HepG2 (cell line): ENCODE data around the gene WNK1. TPM values are rescaled to one million over a fixed set of nuclear protein-coding genes. Genes with fewer than 3 reads are reported as not detected.

Experiments used
- ATF7-NPFF ChIP-seq: sonication (generic); formaldehyde crosslinking; IDR thresholded peaks from 2 replicates; pipeline ENCODE4 v1.8.1; 2023; ENCODE audit warnings: mild to moderate bottlenecking, low read depth, missing genetic modification reagents, moderate library complexity
- BRCA1 ChIP-seq: sonication (generic); formaldehyde crosslinking; IDR thresholded peaks from 2 replicates; pipeline ENCODE4 v1.4.0; 2020; ENCODE audit warnings: missing genetic modification reagents
- GFI1 ChIP-seq: sonication (generic); formaldehyde crosslinking; IDR thresholded peaks from 2 replicates; pipeline ENCODE4 v1.5.0; 2020; ENCODE audit warnings: missing genetic modification reagents, mild to moderate bottlenecking, borderline replicate concordance
- HOXA5 ChIP-seq: sonication (generic); formaldehyde crosslinking; IDR thresholded peaks from 2 replicates; pipeline ENCODE4 v1.4.0; 2020; ENCODE audit warnings: missing genetic modification reagents
- IKZF4 ChIP-seq: sonication (generic); formaldehyde crosslinking; IDR thresholded peaks from 2 replicates; pipeline ENCODE4 v1.5.1; 2020; ENCODE audit warnings: borderline replicate concordance, mild to moderate bottlenecking, low read depth, missing genetic modification reagents; ENCODE audit errors: not compliant biosample characterization
- KDM4B ChIP-seq: sonication (generic); formaldehyde crosslinking; IDR thresholded peaks from 2 replicates; pipeline ENCODE4 v1.4.0; 2020; ENCODE audit warnings: missing genetic modification reagents
- SP1 ChIP-seq, 2 experiments: fragments of 450-650 bp in 1 of 2; sonication (generic) in 1 of 2; formaldehyde crosslinking in 1 of 2; IDR thresholded peaks; 2 replicates each; pipeline versions ENCODE4 v1.4.0 to v1.6.1; 2016 to 2020; ENCODE audit warnings: missing genetic modification reagents in 1 of 2
- SP5 ChIP-seq: IDR thresholded peaks from 2 replicates; pipeline ENCODE4 v1.6.1; 2016; ENCODE audit warnings: low read depth, borderline replicate concordance
- TBL1XR1 ChIP-seq: fragments of 150-350 bp; IDR thresholded peaks from 2 replicates; pipeline ENCODE4 v1.6.1; 2014; ENCODE audit warnings: borderline replicate concordance, low read length; ENCODE audit not compliant: partially characterized antibody
- YEATS4 ChIP-seq: sonication (generic); formaldehyde crosslinking; IDR thresholded peaks from 2 replicates; pipeline ENCODE4 v1.4.0; 2020; ENCODE audit warnings: missing genetic modification reagents, borderline replicate concordance
- ZNF224 ChIP-seq: sonication (generic); formaldehyde crosslinking; IDR thresholded peaks from 2 replicates; pipeline ENCODE4 v1.5.0; 2020; ENCODE audit warnings: mild to moderate bottlenecking, missing genetic modification reagents
- ZNF260 ChIP-seq: sonication (generic); formaldehyde crosslinking; IDR thresholded peaks from 2 replicates; pipeline ENCODE4 v1.4.0; 2020; ENCODE audit warnings: missing genetic modification reagents, low read depth, mild to moderate bottlenecking, borderline replicate concordance
- ZNF441 ChIP-seq: sonication (generic); formaldehyde crosslinking; IDR thresholded peaks from 2 replicates; pipeline ENCODE4 v1.7.0; 2021; ENCODE audit warnings: missing genetic modification reagents, borderline replicate concordance
- polyA plus RNA-seq, 8 experiments: library from polyadenylated mRNA; depleted of rRNA in 3 of 8; stranded (reverse) in 7 of 8; unstranded in 1 of 8; fragments of >200 nt; fragmentation: Illumina TruSeq in 4 of 8; extraction: Trizol in 4 of 8; gene quantifications; 2 replicates each; pipeline versions ENCODE4 v1.2.1 to v1.2.3, GENCODE V29; 2011 to 2016; ENCODE audit warnings: low read depth in 4 of 8, missing spikeins in 1 of 8, mixed read lengths in 1 of 8; ENCODE audit not compliant: insufficient read depth in 1 of 8
- total RNA-seq, 5 experiments: library from RNA; depleted of rRNA; stranded (reverse); fragments of >200 nt; fragmentation: Illumina TruSeq; extraction: Trizol; gene quantifications; 2 replicates each; pipeline ENCODE4 v1.2.3, GENCODE V29; 2016; ENCODE audit warnings: low read depth in 1 of 5
- TF ChIP-seq, protein P1 (sequence below): IDR thresholded peaks from 2 replicates; pipeline ENCODE4 v1.6.1; 2016; ENCODE audit warnings: low read depth
- TF ChIP-seq, protein P2 (sequence below): sonication (generic); formaldehyde crosslinking; IDR thresholded peaks from 2 replicates; pipeline ENCODE4 v1.4.0; 2020; ENCODE audit warnings: missing genetic modification reagents, mild to moderate bottlenecking, borderline replicate concordance
- TF ChIP-seq, protein P3 (sequence below): sonication (generic); formaldehyde crosslinking; IDR thresholded peaks from 2 replicates; pipeline ENCODE4 v1.8.0; 2022; ENCODE audit warnings: mild to moderate bottlenecking, missing genetic modification reagents, moderate library complexity
- TF ChIP-seq, protein P4 (sequence below): IDR thresholded peaks from 2 replicates; pipeline ENCODE4 v1.6.1; 2018; ENCODE audit warnings: missing genetic modification reagents
- TF ChIP-seq, protein P5 (sequence below): IDR thresholded peaks from 2 replicates; pipeline ENCODE4 v1.6.1; 2016; ENCODE audit warnings: missing genetic modification reagents, missing compliant biosample characterization
- TF ChIP-seq, protein P6 (sequence below): sonication (generic); formaldehyde crosslinking; IDR thresholded peaks from 2 replicates; pipeline ENCODE4 v1.5.1; 2020; ENCODE audit warnings: missing genetic modification reagents, mild to moderate bottlenecking, borderline replicate concordance
- TF ChIP-seq, protein P7 (sequence below): conservative IDR thresholded peaks from 2 replicates; pipeline ENCODE4 v1.6.1; 2018; ENCODE audit warnings: missing genetic modification reagents

The WNK1 gene
- total and polyA plus RNA-seq, 2 of the 13 experiments (the other 11 are each of a cell fraction or from before 2014, with no cell fraction given), result 31.1 to 54.8 TPM

DNA sequence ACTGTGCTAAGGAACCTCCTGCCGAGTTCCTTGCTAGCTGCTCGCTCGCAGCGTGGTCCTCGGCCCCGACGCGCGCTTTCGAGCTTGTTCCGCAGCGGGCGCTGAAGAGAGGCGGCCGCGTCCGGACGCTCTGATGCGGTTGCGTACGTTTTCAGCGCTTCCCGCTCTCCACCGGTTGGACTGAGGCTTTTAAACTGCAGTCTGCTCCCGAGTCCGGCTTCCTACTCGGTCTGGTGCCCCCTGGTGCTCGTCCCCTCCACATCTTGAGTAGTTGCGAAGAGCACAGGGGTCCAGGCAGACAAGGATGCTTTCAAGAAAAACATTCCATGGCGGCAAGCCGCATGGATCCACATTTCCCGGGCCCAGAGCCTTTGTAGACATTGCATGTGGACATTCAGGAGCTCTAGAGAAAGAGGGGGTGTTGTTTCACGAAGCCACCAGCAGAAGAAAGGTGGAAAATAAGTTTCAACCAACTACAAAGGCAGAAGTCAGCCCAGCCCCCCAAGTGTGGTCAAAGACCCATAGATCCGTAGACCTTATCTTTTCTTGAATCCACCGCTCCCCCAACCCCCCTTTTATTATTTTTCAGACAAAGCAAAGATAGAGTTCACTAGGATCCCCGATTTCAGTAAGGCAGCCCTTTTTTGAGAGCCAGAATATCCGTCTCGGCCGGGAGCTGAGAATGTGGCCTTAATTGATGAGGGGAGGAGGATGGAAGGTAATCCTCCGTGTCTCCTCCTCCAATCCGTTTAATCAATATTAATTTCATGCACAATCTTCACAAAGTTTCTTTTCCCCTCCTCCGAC, 984 bp upstream of the WNK1 start (continued):
- TF ChIP-seq, protein P1, sequence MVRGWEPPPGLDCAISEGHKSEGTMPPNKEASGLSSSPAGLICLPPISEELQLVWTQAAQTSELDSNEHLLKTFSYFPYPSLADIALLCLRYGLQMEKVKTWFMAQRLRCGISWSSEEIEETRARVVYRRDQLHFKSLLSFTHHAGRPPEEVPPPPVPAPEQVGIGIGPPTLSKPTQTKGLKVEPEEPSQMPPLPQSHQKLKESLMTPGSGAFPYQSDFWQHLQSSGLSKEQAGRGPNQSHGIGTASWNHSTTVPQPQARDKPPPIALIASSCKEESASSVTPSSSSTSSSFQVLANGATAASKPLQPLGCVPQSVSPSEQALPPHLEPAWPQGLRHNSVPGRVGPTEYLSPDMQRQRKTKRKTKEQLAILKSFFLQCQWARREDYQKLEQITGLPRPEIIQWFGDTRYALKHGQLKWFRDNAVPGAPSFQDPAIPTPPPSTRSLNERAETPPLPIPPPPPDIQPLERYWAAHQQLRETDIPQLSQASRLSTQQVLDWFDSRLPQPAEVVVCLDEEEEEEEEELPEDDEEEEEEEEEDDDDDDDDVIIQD, result peak; percentile 64; the same call in 1 of the 2 replicates
- peak; percentile 85; the same call in 1 of the 2 replicates for TF ChIP-seq ATF7-NPFF (CRISPR knock-in tag)
- TF ChIP-seq, protein P2, sequence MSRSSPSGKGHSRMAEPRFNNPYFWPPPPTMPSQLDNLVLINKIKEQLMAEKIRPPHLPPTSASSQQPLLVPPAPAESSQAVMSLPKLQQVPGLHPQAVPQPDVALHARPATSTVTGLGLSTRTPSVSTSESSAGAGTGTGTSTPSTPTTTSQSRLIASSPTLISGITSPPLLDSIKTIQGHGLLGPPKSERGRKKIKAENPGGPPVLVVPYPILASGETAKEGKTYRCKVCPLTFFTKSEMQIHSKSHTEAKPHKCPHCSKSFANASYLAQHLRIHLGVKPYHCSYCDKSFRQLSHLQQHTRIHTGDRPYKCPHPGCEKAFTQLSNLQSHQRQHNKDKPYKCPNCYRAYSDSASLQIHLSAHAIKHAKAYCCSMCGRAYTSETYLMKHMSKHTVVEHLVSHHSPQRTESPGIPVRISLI, result peak; percentile 42; the same call in 1 of the 2 replicates
- TF ChIP-seq, protein P3, sequence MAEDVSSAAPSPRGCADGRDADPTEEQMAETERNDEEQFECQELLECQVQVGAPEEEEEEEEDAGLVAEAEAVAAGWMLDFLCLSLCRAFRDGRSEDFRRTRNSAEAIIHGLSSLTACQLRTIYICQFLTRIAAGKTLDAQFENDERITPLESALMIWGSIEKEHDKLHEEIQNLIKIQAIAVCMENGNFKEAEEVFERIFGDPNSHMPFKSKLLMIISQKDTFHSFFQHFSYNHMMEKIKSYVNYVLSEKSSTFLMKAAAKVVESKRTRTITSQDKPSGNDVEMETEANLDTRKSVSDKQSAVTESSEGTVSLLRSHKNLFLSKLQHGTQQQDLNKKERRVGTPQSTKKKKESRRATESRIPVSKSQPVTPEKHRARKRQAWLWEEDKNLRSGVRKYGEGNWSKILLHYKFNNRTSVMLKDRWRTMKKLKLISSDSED, result no peak
- peak; percentile 84; the same call in 1 of the 2 replicates for TF ChIP-seq KDM4B (CRISPR knock-in tag)
- peak; percentile 96 for TF ChIP-seq BRCA1
- TF ChIP-seq GFI1 (CRISPR knock-in tag), result peak; percentile 42; the same call in 1 of the 2 replicates
- TF ChIP-seq TBL1XR1, result no peak
- TF ChIP-seq, protein P4, sequence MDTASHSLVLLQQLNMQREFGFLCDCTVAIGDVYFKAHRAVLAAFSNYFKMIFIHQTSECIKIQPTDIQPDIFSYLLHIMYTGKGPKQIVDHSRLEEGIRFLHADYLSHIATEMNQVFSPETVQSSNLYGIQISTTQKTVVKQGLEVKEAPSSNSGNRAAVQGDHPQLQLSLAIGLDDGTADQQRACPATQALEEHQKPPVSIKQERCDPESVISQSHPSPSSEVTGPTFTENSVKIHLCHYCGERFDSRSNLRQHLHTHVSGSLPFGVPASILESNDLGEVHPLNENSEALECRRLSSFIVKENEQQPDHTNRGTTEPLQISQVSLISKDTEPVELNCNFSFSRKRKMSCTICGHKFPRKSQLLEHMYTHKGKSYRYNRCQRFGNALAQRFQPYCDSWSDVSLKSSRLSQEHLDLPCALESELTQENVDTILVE (CRISPR knock-in tag), result no peak; the same call in 1 of the 2 replicates
- TF ChIP-seq SP1 (IDR thresholded peaks at IDR 0.05), result no peak
- TF ChIP-seq SP1 (CRISPR knock-in tag; IDR thresholded peaks at IDR 0.05), result peak; percentile 33; the same call in 1 of the 2 replicates
- peak; percentile 69; the same call in 1 of the 2 replicates for TF ChIP-seq ZNF224 (CRISPR knock-in tag)
- peak; percentile 92 for TF ChIP-seq HOXA5 (CRISPR knock-in tag)
- TF ChIP-seq IKZF4 (CRISPR knock-in tag), result peak; percentile 90
- TF ChIP-seq ZNF260 (CRISPR knock-in tag), result no peak
- TF ChIP-seq YEATS4 (CRISPR knock-in tag), result peak; percentile 87; the same call in 1 of the 2 replicates
- TF ChIP-seq, protein P5, sequence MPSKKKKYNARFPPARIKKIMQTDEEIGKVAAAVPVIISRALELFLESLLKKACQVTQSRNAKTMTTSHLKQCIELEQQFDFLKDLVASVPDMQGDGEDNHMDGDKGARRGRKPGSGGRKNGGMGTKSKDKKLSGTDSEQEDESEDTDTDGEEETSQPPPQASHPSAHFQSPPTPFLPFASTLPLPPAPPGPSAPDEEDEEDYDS (CRISPR knock-in tag), result peak; percentile 72
- TF ChIP-seq, protein P6, sequence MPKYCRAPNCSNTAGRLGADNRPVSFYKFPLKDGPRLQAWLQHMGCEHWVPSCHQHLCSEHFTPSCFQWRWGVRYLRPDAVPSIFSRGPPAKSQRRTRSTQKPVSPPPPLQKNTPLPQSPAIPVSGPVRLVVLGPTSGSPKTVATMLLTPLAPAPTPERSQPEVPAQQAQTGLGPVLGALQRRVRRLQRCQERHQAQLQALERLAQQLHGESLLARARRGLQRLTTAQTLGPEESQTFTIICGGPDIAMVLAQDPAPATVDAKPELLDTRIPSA (CRISPR knock-in tag), result no peak
- peak; percentile 86; the same call in 1 of the 2 replicates for TF ChIP-seq ZNF441 (CRISPR knock-in tag)
- TF ChIP-seq, protein P7, sequence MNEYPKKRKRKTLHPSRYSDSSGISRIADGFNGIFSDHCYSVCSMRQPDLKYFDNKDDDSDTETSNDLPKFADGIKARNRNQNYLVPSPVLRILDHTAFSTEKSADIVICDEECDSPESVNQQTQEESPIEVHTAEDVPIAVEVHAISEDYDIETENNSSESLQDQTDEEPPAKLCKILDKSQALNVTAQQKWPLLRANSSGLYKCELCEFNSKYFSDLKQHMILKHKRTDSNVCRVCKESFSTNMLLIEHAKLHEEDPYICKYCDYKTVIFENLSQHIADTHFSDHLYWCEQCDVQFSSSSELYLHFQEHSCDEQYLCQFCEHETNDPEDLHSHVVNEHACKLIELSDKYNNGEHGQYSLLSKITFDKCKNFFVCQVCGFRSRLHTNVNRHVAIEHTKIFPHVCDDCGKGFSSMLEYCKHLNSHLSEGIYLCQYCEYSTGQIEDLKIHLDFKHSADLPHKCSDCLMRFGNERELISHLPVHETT (CRISPR knock-in tag), result peak; percentile 66
- no peak for TF ChIP-seq SP5
